Ishikawa (cell line): ENCODE data around the gene NCOA7.

Source experiments
- CEBPB ChIP-seq: IDR thresholded peaks from 2 replicates; pipeline ENCODE4 v1.6.1; 2012
- CREB1 ChIP-seq: IDR thresholded peaks from 2 replicates; pipeline ENCODE4 v1.6.1; 2012; ENCODE audit warnings: low read depth
- EGR1 ChIP-seq: IDR thresholded peaks from 2 replicates; pipeline ENCODE4 v1.6.1; 2012
- EP300 ChIP-seq: IDR thresholded peaks from 2 replicates; pipeline ENCODE4 v1.6.1; 2012; ENCODE audit warnings: borderline replicate concordance
- FOXM1 ChIP-seq: IDR thresholded peaks from 2 replicates; pipeline ENCODE4 v1.6.1; 2012; ENCODE audit warnings: low read depth, borderline replicate concordance
- MAX ChIP-seq: IDR thresholded peaks from 2 replicates; pipeline ENCODE4 v1.6.1; 2012
- NFIC ChIP-seq: IDR thresholded peaks from 2 replicates; pipeline ENCODE4 v1.6.1; 2012
- RAD21 ChIP-seq: IDR thresholded peaks from 2 replicates; pipeline ENCODE4 v1.6.1; 2012; ENCODE audit warnings: low read depth
- REST ChIP-seq: IDR thresholded peaks from 2 replicates; pipeline ENCODE4 v1.6.1; 2012; ENCODE audit warnings: low read depth, mild to moderate bottlenecking
- TAF1 ChIP-seq: IDR thresholded peaks from 2 replicates; pipeline ENCODE4 v1.6.1; 2012; ENCODE audit warnings: low read depth, mild to moderate bottlenecking
- TCF12 ChIP-seq: IDR thresholded peaks from 2 replicates; pipeline ENCODE4 v1.6.1; 2012; ENCODE audit warnings: low read depth
- TEAD4 ChIP-seq: IDR thresholded peaks from 2 replicates; pipeline ENCODE4 v1.6.1; 2012
- USF1 ChIP-seq: IDR thresholded peaks from 2 replicates; pipeline ENCODE4 v1.6.1; 2012
- YY1 ChIP-seq: IDR thresholded peaks from 2 replicates; pipeline ENCODE4 v1.6.1; 2012; ENCODE audit warnings: low read depth
- ZBTB7A ChIP-seq: IDR thresholded peaks from 2 replicates; pipeline ENCODE4 v1.6.1; 2012; ENCODE audit warnings: low read depth

Gene NCOA7

GRCh38 chr6:125863023-125863422 lies 72.3 kb downstream of the NCOA7 start:
- TF ChIP-seq TCF12 (no peak), ZBTB7A (no peak)

- TF ChIP-seq MAX = no peak
- no peak for TF ChIP-seq TCF12
- TF ChIP-seq EGR1 = no peak
- TF ChIP-seq RAD21 = no peak
- no peak for TF ChIP-seq ZBTB7A
- TF ChIP-seq NFIC = no peak
- TF ChIP-seq EP300 = no peak
- TF ChIP-seq USF1 = no peak
- no peak for TF ChIP-seq TAF1
- no peak for TF ChIP-seq CREB1
- no peak for TF ChIP-seq FOXM1
- TF ChIP-seq YY1 = no peak
- no peak for TF ChIP-seq TEAD4
- no peak for TF ChIP-seq REST
These were observed 74.3 kb downstream of the NCOA7 start for GRCh38 chr6:125865015-125865414.

- TF ChIP-seq MAX (no peak), USF1 (no peak), RAD21 (no peak)
These were observed 75.7 kb downstream of the NCOA7 start for GRCh38 chr6:125866433-125866832.

GRCh38 chr6:125867483-125867942 lies 76.8 kb downstream of the NCOA7 start:
- TF ChIP-seq NFIC (no peak), TAF1 (no peak), RAD21 (no peak), REST (no peak), ZBTB7A (no peak), EGR1 (no peak), TEAD4 (no peak), CEBPB (no peak), CREB1 (no peak), USF1 (no peak)

GRCh38 chr6:125868252-125868651 lies 77.5 kb downstream of the NCOA7 start:
- TF ChIP-seq REST (no peak), USF1 (no peak), MAX (no peak), EGR1 (no peak), CEBPB (no peak), TAF1 (no peak), EP300 (no peak), CREB1 (no peak), TCF12 (no peak), RAD21 (no peak), YY1 (no peak), TEAD4 (no peak), ZBTB7A (no peak)
